Measurements from ENCODE around the gene PDHX. TPM values are rescaled to one million over a fixed set of nuclear protein-coding genes. Genes with fewer than 3 reads are reported as not detected.

Gene PDHX
- total RNA-seq, 1 experiment from 2014 or later: 99.9 TPM

- Histone ChIP-seq H3K4me1 (ENCODE audit: insufficient read depth, low read length, poor library complexity, severe bottlenecking) (no peaks in the 10 kb centered on the region), H3K27ac (ENCODE audit: low read depth, low read length, poor library complexity, severe bottlenecking) (no peak overlapping the region), H3K27me3 (replicated peaks; ENCODE audit: insufficient read depth, low read depth, low read length, poor library complexity) (no peaks in the 10 kb centered on the region), H3K36me3 (ENCODE audit: insufficient read depth, low read length, poor library complexity, severe bottlenecking) (peaks cover 22% of the 10 kb centered on the region), H3K4me3 (ENCODE audit: low read depth, low read length, poor library complexity, severe bottlenecking) (no peak overlapping the region), H3K9me3 (ENCODE audit: low read depth, low read length, poor library complexity, severe bottlenecking) (no peaks in the 10 kb centered on the region)
- TF ChIP-seq CTCF (conservative IDR thresholded peaks at IDR 0.05; ENCODE audit: low read depth, low read length): no peak
- no peak for TF ChIP-seq EZH2 (IDR thresholded peaks at IDR 0.05; ENCODE audit: borderline replicate concordance, low read depth, low read length, poor library complexity, severe bottlenecking)
- ChIA-PET CTCF (no interaction called here), POLR2A (ENCODE audit: low non-redundant PET) (no interaction called here)
- intact Hi-C loops (cut with micrococcal nuclease; ENCODE audit: unreplicated experiment): no loop called here
- BruUV-seq (replicated peaks): no TSS peak
- no peak for DNase-seq (ENCODE audit: low spot score)
These were observed 48.4 kb downstream of the PDHX start for GRCh38 chr11:34964610-34965331.

GRCh38 chr11:34968862-34969261 lies 52.4 kb downstream of the PDHX start:
- Histone ChIP-seq H3K27ac (ENCODE audit: low read depth, low read length, poor library complexity, severe bottlenecking) (no peak overlapping the region), H3K27me3 (replicated peaks; ENCODE audit: insufficient read depth, low read depth, low read length, poor library complexity) (no peaks in the 10 kb centered on the region), H3K4me1 (ENCODE audit: insufficient read depth, low read length, poor library complexity, severe bottlenecking) (no peaks in the 10 kb centered on the region), H3K36me3 (ENCODE audit: insufficient read depth, low read length, poor library complexity, severe bottlenecking) (peaks cover 51% of the 10 kb centered on the region), H3K4me3 (ENCODE audit: low read depth, low read length, poor library complexity, severe bottlenecking) (no peak overlapping the region), H3K9me3 (ENCODE audit: low read depth, low read length, poor library complexity, severe bottlenecking) (no peaks in the 10 kb centered on the region)
- no peak for TF ChIP-seq EZH2 (IDR thresholded peaks at IDR 0.05; ENCODE audit: borderline replicate concordance, low read depth, low read length, poor library complexity, severe bottlenecking)
- TF ChIP-seq CTCF (conservative IDR thresholded peaks at IDR 0.05; ENCODE audit: low read depth, low read length): no peak
- no TSS peak for BruUV-seq (replicated peaks)
- intact Hi-C loops (cut with micrococcal nuclease; ENCODE audit: unreplicated experiment): no loop called here
- POLR2A ChIA-PET (ENCODE audit: low non-redundant PET): no interaction called here
- no peak for DNase-seq (ENCODE audit: low spot score)
- CTCF ChIA-PET: no interaction called here

- intact Hi-C loops (cut with micrococcal nuclease; ENCODE audit: unreplicated experiment): no loop called here
- ChIA-PET CTCF (no interaction called here), POLR2A (ENCODE audit: low non-redundant PET) (no interaction called here)
- Histone ChIP-seq H3K27ac (ENCODE audit: low read depth, low read length, poor library complexity, severe bottlenecking) (no peak overlapping the region), H3K36me3 (ENCODE audit: insufficient read depth, low read length, poor library complexity, severe bottlenecking) (peaks cover 55% of the 10 kb centered on the region), H3K27me3 (replicated peaks; ENCODE audit: insufficient read depth, low read depth, low read length, poor library complexity) (no peaks in the 10 kb centered on the region), H3K4me3 (ENCODE audit: low read depth, low read length, poor library complexity, severe bottlenecking) (no peak overlapping the region), H3K9me3 (ENCODE audit: low read depth, low read length, poor library complexity, severe bottlenecking) (no peaks in the 10 kb centered on the region), H3K4me1 (ENCODE audit: insufficient read depth, low read length, poor library complexity, severe bottlenecking) (no peaks in the 10 kb centered on the region)
- BruUV-seq (replicated peaks): no TSS peak
- DNase-seq (ENCODE audit: low spot score): no peak
- no peak for TF ChIP-seq EZH2 (IDR thresholded peaks at IDR 0.05; ENCODE audit: borderline replicate concordance, low read depth, low read length, poor library complexity, severe bottlenecking)
These were observed 53.6 kb downstream of the PDHX start for GRCh38 chr11:34970033-34970432.

- H3K4me1 ChIP-seq (ENCODE audit: insufficient read depth, low read length, poor library complexity, severe bottlenecking): peaks cover 4% of the 10 kb centered on the region
- CTCF ChIA-PET: no interaction called here
These were observed 54.1 kb downstream of the PDHX start for GRCh38 chr11:34970480-34970879.

More at GRCh38 chr11:34970480-34970879, 54.1 kb downstream of the PDHX start:
- BruUV-seq (replicated peaks): no TSS peak
- POLR2A ChIA-PET (ENCODE audit: low non-redundant PET): no interaction called here
- no peaks in the 10 kb centered on the region for H3K9me3 ChIP-seq (ENCODE audit: low read depth, low read length, poor library complexity, severe bottlenecking)
- no peak for DNase-seq (ENCODE audit: low spot score)
- TF ChIP-seq CTCF (conservative IDR thresholded peaks at IDR 0.05; ENCODE audit: low read depth, low read length) (no peak), EZH2 (IDR thresholded peaks at IDR 0.05; ENCODE audit: borderline replicate concordance, low read depth, low read length, poor library complexity, severe bottlenecking) (no peak)
- peaks cover 55% of the 10 kb centered on the region for H3K36me3 ChIP-seq (ENCODE audit: insufficient read depth, low read length, poor library complexity, severe bottlenecking)
- intact Hi-C loops (cut with micrococcal nuclease; ENCODE audit: unreplicated experiment): no loop called here
- H3K27ac ChIP-seq (ENCODE audit: low read depth, low read length, poor library complexity, severe bottlenecking): no peak overlapping the region
- H3K27me3 ChIP-seq (replicated peaks; ENCODE audit: insufficient read depth, low read depth, low read length, poor library complexity): no peaks in the 10 kb centered on the region
- H3K4me3 ChIP-seq (ENCODE audit: low read depth, low read length, poor library complexity, severe bottlenecking): no peak overlapping the region
